HFFc6 (cell line): ENCODE data around the gene PTPRD. TPM values are rescaled to one million over a fixed set of nuclear protein-coding genes. Genes with fewer than 3 reads are reported as not detected.

Experiments
- DNase-seq: peaks from one replicate; pipeline ENCODE4 v3.0.0-alpha.2; 2018
- H3K27ac Mint-ChIP-seq: 2 replicates; pipeline ENCODE4 v1.8.0; 2020; ENCODE audit warnings: mild to moderate bottlenecking, mixed read lengths
- H3K27me3 Mint-ChIP-seq: 2 replicates; pipeline ENCODE4 v1.8.0; 2021; ENCODE audit warnings: mild to moderate bottlenecking, moderate library complexity, mixed read lengths; ENCODE audit not compliant: insufficient read depth
- H3K36me3 Mint-ChIP-seq: 2 replicates; pipeline ENCODE4 v1.8.0; 2021; ENCODE audit warnings: low read depth, mixed read lengths
- H3K4me1 Mint-ChIP-seq: 2 replicates; pipeline ENCODE4 v1.8.0; 2020; ENCODE audit warnings: low read depth, mixed read lengths
- H3K4me3 Mint-ChIP-seq: 2 replicates; pipeline ENCODE4 v1.8.0; 2020; ENCODE audit warnings: mild to moderate bottlenecking, moderate library complexity, mixed read lengths
- H3K9me3 Mint-ChIP-seq: 2 replicates; pipeline ENCODE4 v1.8.0; 2020; ENCODE audit warnings: mild to moderate bottlenecking, mixed read lengths
- total RNA-seq, 6 experiments: library from RNA; stranded (reverse); fragmentation: NEBNext Ultra II Directional; extraction: Animal tissue kit (Norgen Biotek cat#: 25700); gene quantifications; 2 replicates in 1 of 6; 3 replicates in 5 of 6; pipeline ENCODE4 v1.2.3, GENCODE V29; 2021
- TF ChIP-seq, protein P1 (sequence below): fragments of 200-600 bp; sonication (generic); IDR thresholded peaks from 2 replicates; pipeline ENCODE4 v1.5.0; 2021; ENCODE audit warnings: antibody characterized with exemption, mild to moderate bottlenecking

Gene PTPRD
- total RNA-seq, 6 experiments from 2014 or later: not detected

DNA sequence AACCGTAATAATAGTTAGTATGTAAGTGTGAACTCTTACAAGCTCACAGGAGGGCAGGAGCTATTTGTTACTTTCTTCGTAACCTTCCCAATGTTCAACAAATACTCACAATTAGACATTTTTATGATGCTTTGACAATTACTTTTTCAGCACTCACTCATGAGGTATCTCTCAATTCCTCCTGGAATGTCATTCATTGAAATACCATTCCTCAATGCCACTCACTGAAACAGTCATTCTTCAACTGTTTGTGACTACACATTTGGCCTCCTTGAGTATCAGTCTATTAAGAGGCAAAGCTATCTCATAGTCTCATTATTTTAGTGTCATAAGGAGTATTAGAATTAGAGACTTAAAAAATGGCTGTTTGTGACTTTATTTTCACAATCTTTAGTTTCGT lies 2079.1 kb downstream of the PTPRD start:
- DNase-seq: no peak
- Mint-ChIP-seq H3K27ac (no peak overlapping the region), H3K4me1 (no peaks in the 10 kb centered on the region), H3K36me3 (no peaks in the 10 kb centered on the region), H3K27me3 (no peaks in the 10 kb centered on the region), H3K4me3 (no peak overlapping the region), H3K9me3 (peaks cover 26% of the 10 kb centered on the region)
- TF ChIP-seq, protein P1, sequence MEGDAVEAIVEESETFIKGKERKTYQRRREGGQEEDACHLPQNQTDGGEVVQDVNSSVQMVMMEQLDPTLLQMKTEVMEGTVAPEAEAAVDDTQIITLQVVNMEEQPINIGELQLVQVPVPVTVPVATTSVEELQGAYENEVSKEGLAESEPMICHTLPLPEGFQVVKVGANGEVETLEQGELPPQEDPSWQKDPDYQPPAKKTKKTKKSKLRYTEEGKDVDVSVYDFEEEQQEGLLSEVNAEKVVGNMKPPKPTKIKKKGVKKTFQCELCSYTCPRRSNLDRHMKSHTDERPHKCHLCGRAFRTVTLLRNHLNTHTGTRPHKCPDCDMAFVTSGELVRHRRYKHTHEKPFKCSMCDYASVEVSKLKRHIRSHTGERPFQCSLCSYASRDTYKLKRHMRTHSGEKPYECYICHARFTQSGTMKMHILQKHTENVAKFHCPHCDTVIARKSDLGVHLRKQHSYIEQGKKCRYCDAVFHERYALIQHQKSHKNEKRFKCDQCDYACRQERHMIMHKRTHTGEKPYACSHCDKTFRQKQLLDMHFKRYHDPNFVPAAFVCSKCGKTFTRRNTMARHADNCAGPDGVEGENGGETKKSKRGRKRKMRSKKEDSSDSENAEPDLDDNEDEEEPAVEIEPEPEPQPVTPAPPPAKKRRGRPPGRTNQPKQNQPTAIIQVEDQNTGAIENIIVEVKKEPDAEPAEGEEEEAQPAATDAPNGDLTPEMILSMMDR: no peak

DNA sequence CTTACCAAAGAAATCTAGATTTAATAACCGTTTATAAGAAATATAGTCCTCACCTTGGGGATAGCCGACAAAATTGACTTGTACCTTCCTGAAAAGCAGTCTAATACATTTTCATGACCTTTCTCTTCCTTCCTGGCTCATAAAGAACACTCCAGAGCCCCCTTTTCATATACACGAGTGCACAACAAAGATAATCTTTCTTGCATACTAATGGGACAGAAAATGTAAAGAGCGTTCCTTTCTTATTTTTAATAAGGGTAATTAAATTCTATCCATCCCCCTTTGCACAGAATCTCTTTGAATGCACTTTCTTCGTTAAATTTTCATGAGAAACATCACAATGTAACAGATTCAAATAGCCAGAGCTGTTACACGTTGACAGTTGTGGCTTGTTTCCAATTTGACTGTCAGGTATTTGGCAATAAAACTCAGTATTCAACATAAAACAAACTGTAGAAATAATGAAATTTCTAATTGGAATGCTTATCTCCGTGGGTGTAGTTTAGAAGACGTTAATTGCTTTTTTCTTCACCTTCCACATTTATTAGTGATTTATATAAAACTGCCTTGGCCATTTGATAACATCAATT lies 2080.9 kb downstream of the PTPRD start:
- Mint-ChIP-seq H3K4me3 (no peak overlapping the region), H3K4me1 (no peaks in the 10 kb centered on the region)
- no peak for DNase-seq

DNA sequence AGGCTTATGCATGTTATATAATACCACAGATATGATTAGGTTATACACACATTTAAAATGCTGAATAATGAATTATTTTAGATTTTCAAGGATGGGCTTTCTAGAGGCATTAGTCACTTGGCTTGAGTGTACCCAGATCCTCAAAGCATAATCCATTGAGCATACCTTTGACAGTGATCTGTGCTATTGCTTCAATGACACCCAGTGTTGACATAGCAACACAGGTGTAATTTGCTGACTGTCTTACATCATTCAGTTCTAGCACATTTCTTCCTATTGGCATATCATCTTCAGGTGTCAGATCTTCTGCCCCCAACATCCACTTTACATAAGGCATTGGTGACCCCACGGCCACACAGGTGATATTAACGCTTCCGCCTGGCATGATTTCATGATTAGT lies 2091.7 kb downstream of the PTPRD start:
- no peaks in the 10 kb centered on the region for H3K27me3 Mint-ChIP-seq
- peaks cover 34% of the 10 kb centered on the region for H3K9me3 Mint-ChIP-seq
- no peaks in the 10 kb centered on the region for H3K36me3 Mint-ChIP-seq
- H3K27ac Mint-ChIP-seq: no peak overlapping the region
- no peak for DNase-seq
- no peaks in the 10 kb centered on the region for H3K4me1 Mint-ChIP-seq
- TF ChIP-seq, protein P1: no peak
- no peak overlapping the region for H3K4me3 Mint-ChIP-seq

More for the DNA sequence above, 2080.9 kb downstream of the PTPRD start:
- TF ChIP-seq, protein P1: no peak
- H3K27ac Mint-ChIP-seq: no peak overlapping the region
- no peaks in the 10 kb centered on the region for H3K27me3 Mint-ChIP-seq
- peaks cover 27% of the 10 kb centered on the region for H3K9me3 Mint-ChIP-seq
- 0 out of 2 replicates have a peak, but pooled peaks cover 3% of the 10 kb centered on the region for H3K36me3 Mint-ChIP-seq

DNA sequence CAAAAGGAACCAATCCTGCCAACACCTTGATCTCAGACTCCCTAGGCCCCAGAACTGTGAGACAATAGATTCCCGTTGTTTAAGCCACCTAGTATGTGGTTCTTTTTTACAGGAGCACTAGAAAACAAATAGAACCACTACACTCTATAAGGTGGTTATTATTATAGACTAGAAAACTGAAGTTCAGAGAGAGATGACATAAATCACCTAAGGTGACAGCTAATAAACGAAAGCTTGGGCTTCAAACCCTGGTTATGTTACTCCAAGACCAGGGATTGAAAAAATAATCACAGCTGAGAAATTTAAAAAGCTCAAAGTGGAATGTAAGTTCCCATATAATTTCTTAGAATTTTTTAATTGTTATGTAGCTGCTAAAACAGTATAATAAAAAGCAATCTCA lies 2097.1 kb downstream of the PTPRD start:
- Mint-ChIP-seq H3K4me1 (no peaks in the 10 kb centered on the region), H3K27ac (no peak overlapping the region), H3K9me3 (peaks cover 36% of the 10 kb centered on the region), H3K4me3 (no peak overlapping the region), H3K36me3 (no peaks in the 10 kb centered on the region; the same call in 1 of the 2 replicates), H3K27me3 (peaks cover 2% of the 10 kb centered on the region; the same call in 1 of the 2 replicates)
- TF ChIP-seq, protein P1: no peak
- DNase-seq: no peak

DNA sequence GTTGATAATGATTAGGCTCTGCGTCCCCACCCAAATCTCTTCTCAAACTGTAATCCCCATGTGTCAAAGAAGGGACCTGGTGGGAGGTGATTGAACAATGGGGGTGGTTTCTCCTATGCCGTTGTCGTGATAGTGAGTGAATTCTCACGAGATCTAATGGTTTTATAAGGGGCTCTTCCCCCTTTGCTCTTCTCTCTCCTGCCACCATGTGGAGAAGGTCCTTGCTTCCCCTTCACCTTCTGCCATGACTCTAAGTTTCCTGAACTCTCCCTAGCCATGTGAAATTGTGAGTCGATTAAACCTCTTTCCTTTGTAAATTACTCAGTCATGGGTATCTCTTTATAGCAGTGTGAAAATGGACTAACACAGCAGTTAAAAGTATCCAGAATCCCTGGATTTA lies 2098.0 kb downstream of the PTPRD start:
- H3K4me1 Mint-ChIP-seq: no peaks in the 10 kb centered on the region
- peaks cover 2% of the 10 kb centered on the region; the same call in 1 of the 2 replicates for H3K27me3 Mint-ChIP-seq
- H3K27ac Mint-ChIP-seq: no peak overlapping the region
- DNase-seq: no peak
- TF ChIP-seq, protein P1: no peak
- H3K36me3 Mint-ChIP-seq: no peaks in the 10 kb centered on the region; the same call in 1 of the 2 replicates
- peaks cover 32% of the 10 kb centered on the region for H3K9me3 Mint-ChIP-seq
- no peak overlapping the region for H3K4me3 Mint-ChIP-seq
